Keratinocyte (primary cell): ENCODE results near the gene NAT9. TPM values are rescaled to one million over a fixed set of nuclear protein-coding genes. Genes with fewer than 3 reads are reported as not detected.

Experiments
- DNase-seq: peaks from one replicate; pipeline ENCODE4 v3.0.0-alpha.2; 2011; ENCODE audit warnings: low read depth, missing footprints, low spot score
- FAIRE-seq: peaks from 2 replicates; lab custom pipeline; 2011; peaks lifted over from hg19 to GRCh38; lab: Jason Lieb, UNC
- H2AFZ ChIP-seq: 2 replicates; pipeline ENCODE4 v1.6.0; 2012; ENCODE audit warnings: low read length, control low read depth, inconsistent platforms; ENCODE audit not compliant: control insufficient read depth
- H3K27ac ChIP-seq: 2 replicates; pipeline ENCODE4 v1.5.1; 2011; ENCODE audit warnings: low read length; ENCODE audit not compliant: control insufficient read depth, insufficient read depth
- H3K27me3 ChIP-seq: 3 replicates; pipeline ENCODE4 v1.6.0; 2011; ENCODE audit warnings: low read length; ENCODE audit not compliant: control insufficient read depth, insufficient read depth; ENCODE audit errors: extremely low read depth
- H3K36me3 ChIP-seq, 2 experiments: 2 replicates in 1 of 2; 3 replicates in 1 of 2; pipeline ENCODE4 v1.5.1; 2011; ENCODE audit warnings: low read length in 2 of 2, mild to moderate bottlenecking in 1 of 2; ENCODE audit not compliant: control insufficient read depth in 2 of 2, insufficient read depth in 2 of 2; ENCODE audit errors: extremely low read depth in 1 of 2
- H3K4me1 ChIP-seq: 3 replicates; pipeline ENCODE4 v1.5.1; 2011; ENCODE audit warnings: low read length; ENCODE audit not compliant: control insufficient read depth, insufficient read depth; ENCODE audit errors: extremely low read depth
- H3K4me2 ChIP-seq: 3 replicates; pipeline ENCODE4 v1.6.0; 2011; ENCODE audit warnings: low read depth, low read length; ENCODE audit not compliant: control insufficient read depth, insufficient read depth; ENCODE audit errors: extremely low read depth
- H3K4me3 ChIP-seq, 3 experiments: fragments of 200-600 bp in 1 of 3; sonication (generic) in 1 of 3; 2 replicates in 2 of 3; 3 replicates in 1 of 3; pipeline ENCODE4 v1.5.1; 2011 to 2016; ENCODE audit warnings: low read length in 3 of 3, mild to moderate bottlenecking in 3 of 3, control low read depth in 2 of 3, inconsistent platforms in 1 of 3, low read depth in 1 of 3, mixed read lengths in 1 of 3, mixed run types in 1 of 3, moderate library complexity in 1 of 3; ENCODE audit not compliant: control insufficient read depth in 2 of 3, insufficient read depth in 2 of 3; ENCODE audit errors: extremely low read depth in 1 of 3
- H3K79me2 ChIP-seq: 2 replicates; pipeline ENCODE4 v1.6.0; 2012; ENCODE audit warnings: low read length; ENCODE audit not compliant: control insufficient read depth, insufficient read depth
- H3K9ac ChIP-seq: 3 replicates; pipeline ENCODE4 v1.6.0; 2011; ENCODE audit warnings: low read length; ENCODE audit not compliant: control insufficient read depth, insufficient read depth; ENCODE audit errors: extremely low read depth
- H3K9me1 ChIP-seq: 3 replicates; pipeline ENCODE4 v1.6.0; 2011; ENCODE audit warnings: low read length; ENCODE audit not compliant: control insufficient read depth, insufficient read depth; ENCODE audit errors: extremely low read depth
- H3K9me3 ChIP-seq: 2 replicates; pipeline ENCODE4 v1.5.1; 2012; ENCODE audit warnings: low read depth, low read length; ENCODE audit not compliant: control insufficient read depth
- H4K20me1 ChIP-seq: 3 replicates; pipeline ENCODE4 v1.6.0; 2011; ENCODE audit warnings: low read length; ENCODE audit not compliant: control insufficient read depth, insufficient read depth; ENCODE audit errors: extremely low read depth
- CTCF ChIP-seq, 3 experiments: IDR thresholded peaks in 1 of 3; conservative IDR thresholded peaks in 1 of 3; optimal IDR thresholded peaks in 1 of 3; 2 replicates in 2 of 3; 3 replicates in 1 of 3; pipeline versions ENCODE3 to v1.5.1; 2011; ENCODE audit warnings: low read length in 3 of 3, mild to moderate bottlenecking in 3 of 3, moderate library complexity in 2 of 3, control low read depth in 1 of 3, inconsistent platforms in 1 of 3; ENCODE audit not compliant: insufficient read depth in 2 of 3; ENCODE audit errors: extremely low read depth in 1 of 3
- EZH2 ChIP-seq: IDR thresholded peaks from one replicate; pipeline ENCODE4 v1.6.1; 2012; ENCODE audit warnings: inconsistent platforms, mild to moderate bottlenecking, low read length, moderate library complexity
- dilution Hi-C: fragments of 300-500 bp; cut with MboI; formaldehyde crosslinking; loops from one replicate; pipeline ENCODE4 v1.7.0; 2020; ENCODE audit warnings: low sequenced_read_pairs; ENCODE audit not compliant: extremely low pct_ligation_motif_present
- polyA plus RNA-seq, 5 experiments: library from polyadenylated mRNA; depleted of rRNA in 3 of 5; stranded (reverse) in 3 of 5; stranded (forward) in 1 of 5; unstranded in 1 of 5; fragments of >200 nt; gene quantifications; 1 replicate in 1 of 5; 2 replicates in 3 of 5; 3 replicates in 1 of 5; pipeline versions ENCODE4 v1.2.1 to v1.2.3, GENCODE V29; 2011 to 2012; ENCODE audit warnings: missing spikeins in 2 of 5, low read depth in 1 of 5, low replicate concordance in 1 of 5

The NAT9 gene
- polyA plus RNA-seq, 1 donor (not counting 4 experiments of a cell fraction or from before 2014, with no cell fraction given), result 34.6 TPM

DNA sequence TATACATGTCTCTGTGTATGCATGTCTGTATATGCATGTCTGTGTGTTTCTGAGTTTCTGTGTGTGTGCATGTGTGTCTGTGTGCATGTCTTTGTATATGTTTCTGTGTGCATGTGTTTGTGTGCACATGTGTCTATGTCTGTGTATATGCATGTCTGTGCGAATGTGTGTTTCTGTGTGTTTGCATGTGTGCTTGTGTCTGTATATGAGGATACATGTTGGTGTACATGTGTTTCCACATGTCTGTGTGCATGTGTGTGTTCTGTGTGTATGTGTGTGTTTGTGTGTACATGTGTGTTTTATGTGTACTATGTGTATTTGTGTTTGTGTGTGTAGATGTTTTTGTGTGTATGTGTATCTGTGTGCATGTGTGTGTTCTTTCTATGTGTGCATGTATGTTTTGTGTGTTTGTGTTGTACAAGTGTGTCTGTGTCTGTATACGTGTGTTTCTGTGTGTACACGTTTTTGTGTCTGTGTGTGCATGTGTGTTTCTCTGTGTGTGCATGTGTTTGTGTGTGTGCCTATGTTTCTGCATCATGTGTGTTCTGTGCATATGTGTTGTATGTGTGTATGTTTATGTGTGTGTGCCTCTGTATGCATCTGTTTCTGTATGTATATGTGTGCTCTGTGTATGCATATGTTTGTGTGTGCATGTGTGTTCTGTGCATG is 48.0 kb downstream of the NAT9 start:
- H3K9me1 ChIP-seq, result no peaks in the 10 kb centered on the region
- no peaks in the 10 kb centered on the region for H4K20me1 ChIP-seq
- H3K4me3 ChIP-seq, result no peak overlapping the region
- FAIRE-seq, result no peak
- DNase-seq, result no peak
- H2AFZ ChIP-seq, result no peak overlapping the region
- no peak overlapping the region for H3K9ac ChIP-seq
- no peaks in the 10 kb centered on the region for H3K36me3 ChIP-seq
- H3K79me2 ChIP-seq, result no peaks in the 10 kb centered on the region
- H3K4me1 ChIP-seq, result no peaks in the 10 kb centered on the region
- TF ChIP-seq EZH2, result no peak
- TF ChIP-seq CTCF (optimal IDR thresholded peaks at IDR 0.05 in 1 of 3, IDR thresholded peaks at IDR 0.05 in 1 of 3, conservative IDR thresholded peaks at IDR 0.05 in 1 of 3; ENCODE audit: extremely low read depth in 1 of 3, insufficient read depth in 2 of 3, low read length in 3 of 3), result no peak
- H3K27me3 ChIP-seq, result no peaks in the 10 kb centered on the region
- H3K27ac ChIP-seq, result no peak overlapping the region
- no peak overlapping the region for H3K4me2 ChIP-seq
- dilution Hi-C loops, result no loop called here
- H3K9me3 ChIP-seq, result no peaks in the 10 kb centered on the region

DNA sequence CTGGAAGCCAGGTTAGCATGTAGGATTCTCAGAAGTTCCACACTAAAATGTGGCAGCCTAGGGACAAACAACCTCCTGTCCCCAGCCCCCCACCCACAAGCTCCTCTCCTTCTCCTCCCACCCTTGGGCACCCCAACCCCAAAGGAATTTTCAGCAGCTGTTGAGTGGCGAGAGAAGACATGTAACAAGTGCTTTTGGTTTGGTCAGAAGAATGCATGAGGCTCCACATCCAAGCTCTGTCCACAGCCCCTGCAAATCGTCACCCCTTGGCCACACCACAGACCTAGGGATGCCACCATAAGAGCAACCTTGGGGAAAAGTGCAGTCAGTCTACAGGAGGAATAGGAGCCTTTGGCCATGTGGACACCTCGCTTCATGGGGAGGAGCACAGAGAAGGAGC is 51.0 kb downstream of the NAT9 start:
- Histone ChIP-seq H3K9me1 (no peaks in the 10 kb centered on the region), H3K79me2 (no peaks in the 10 kb centered on the region), H2AFZ (no peak overlapping the region), H3K9me3 (no peaks in the 10 kb centered on the region), H4K20me1 (no peaks in the 10 kb centered on the region), H3K36me3 (no peaks in the 10 kb centered on the region), H3K4me3 (no peak overlapping the region), H3K27ac (no peak overlapping the region), H3K4me2 (no peak overlapping the region), H3K9ac (no peak overlapping the region), H3K27me3 (no peaks in the 10 kb centered on the region), H3K4me1 (no peaks in the 10 kb centered on the region)
- TF ChIP-seq EZH2 (no peak), CTCF (optimal IDR thresholded peaks at IDR 0.05 in 1 of 3, IDR thresholded peaks at IDR 0.05 in 1 of 3, conservative IDR thresholded peaks at IDR 0.05 in 1 of 3; ENCODE audit: extremely low read depth in 1 of 3, insufficient read depth in 2 of 3, low read length in 3 of 3) (no peak)
- dilution Hi-C loops, result no loop called here
- no peak for FAIRE-seq
- no peak for DNase-seq
